ENCODE data around the gene KLHL26.

DNA sequence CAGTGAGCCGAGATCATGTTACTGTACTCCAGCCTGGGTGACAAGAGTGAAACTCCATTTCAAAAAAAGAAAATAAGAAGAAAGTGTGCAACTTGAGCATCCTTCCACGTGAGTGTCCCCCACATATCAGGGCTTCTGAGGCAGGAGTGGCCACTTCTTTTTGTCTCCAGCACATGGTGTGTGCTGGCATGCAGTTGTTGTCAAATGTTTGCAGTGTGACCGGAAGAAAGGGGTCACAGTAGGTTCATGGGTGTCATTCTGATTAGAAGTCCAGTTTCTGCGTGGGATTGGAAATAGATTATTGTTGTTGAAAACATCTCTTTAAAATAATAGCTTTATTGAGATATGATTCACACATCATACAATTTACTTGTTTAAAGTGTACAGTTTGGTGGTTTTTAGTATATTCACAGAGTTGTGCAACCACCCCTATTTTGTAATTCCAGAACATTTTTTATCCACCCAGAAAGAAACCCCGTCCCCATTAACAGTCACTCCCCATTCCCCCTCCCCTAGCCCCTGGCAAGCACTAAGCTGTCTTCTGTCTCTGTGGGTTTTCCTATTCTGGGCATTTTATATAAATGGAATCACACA is 48.9 kb downstream of the KLHL26 start:
- TF ChIP-seq, protein P1, sequence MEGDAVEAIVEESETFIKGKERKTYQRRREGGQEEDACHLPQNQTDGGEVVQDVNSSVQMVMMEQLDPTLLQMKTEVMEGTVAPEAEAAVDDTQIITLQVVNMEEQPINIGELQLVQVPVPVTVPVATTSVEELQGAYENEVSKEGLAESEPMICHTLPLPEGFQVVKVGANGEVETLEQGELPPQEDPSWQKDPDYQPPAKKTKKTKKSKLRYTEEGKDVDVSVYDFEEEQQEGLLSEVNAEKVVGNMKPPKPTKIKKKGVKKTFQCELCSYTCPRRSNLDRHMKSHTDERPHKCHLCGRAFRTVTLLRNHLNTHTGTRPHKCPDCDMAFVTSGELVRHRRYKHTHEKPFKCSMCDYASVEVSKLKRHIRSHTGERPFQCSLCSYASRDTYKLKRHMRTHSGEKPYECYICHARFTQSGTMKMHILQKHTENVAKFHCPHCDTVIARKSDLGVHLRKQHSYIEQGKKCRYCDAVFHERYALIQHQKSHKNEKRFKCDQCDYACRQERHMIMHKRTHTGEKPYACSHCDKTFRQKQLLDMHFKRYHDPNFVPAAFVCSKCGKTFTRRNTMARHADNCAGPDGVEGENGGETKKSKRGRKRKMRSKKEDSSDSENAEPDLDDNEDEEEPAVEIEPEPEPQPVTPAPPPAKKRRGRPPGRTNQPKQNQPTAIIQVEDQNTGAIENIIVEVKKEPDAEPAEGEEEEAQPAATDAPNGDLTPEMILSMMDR (IDR thresholded peaks at IDR 0.05; ENCODE audit: low read depth, low read length): no peak
- TF ChIP-seq EZH2phosphoT487 (IDR thresholded peaks at IDR 0.05; ENCODE audit: low read depth): no peak
